ENCODE measurements around the gene LPAR2.

LPAR2 gene

DNA sequence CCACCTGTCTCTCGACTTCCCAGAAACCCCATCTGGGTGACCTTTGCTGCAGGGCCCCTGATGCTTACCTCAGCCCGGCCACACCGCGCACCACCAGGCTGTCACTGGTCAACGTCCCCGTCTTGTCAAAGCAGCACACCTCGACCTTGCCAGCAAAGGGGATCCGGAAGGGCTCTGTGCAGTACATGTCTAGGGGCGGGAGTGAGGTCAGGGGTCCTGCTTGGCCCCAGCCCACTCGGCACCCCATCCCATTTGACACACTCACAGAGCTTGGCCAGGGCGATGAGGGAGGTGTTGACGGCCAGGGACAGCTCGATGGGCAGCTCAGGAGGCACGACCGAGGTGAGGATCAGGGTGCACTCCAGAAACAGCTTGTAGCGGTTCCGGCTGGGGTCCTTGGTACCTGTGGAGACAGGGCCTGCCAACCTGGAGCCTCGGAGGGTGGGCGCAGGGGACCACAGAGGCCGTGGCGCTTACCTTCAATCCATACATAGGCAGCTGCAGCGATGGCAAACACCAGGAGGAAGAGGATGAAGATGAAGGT, 27.1 kb upstream of the LPAR2 start:
- Histone ChIP-seq H2AFZ (ENCODE audit: low read length) (no peak overlapping the region), H3K27me3 (ENCODE audit: insufficient read depth, low read length, poor library complexity, severe bottlenecking) (no peaks in the 10 kb centered on the region), H3K4me1 (ENCODE audit: insufficient read depth, low read length, poor library complexity, severe bottlenecking) (no peaks in the 10 kb centered on the region), H3K4me3 (ENCODE audit: low read length, poor library complexity, severe bottlenecking) (no peak overlapping the region), H3K9ac (ENCODE audit: low read depth, low read length, poor library complexity, severe bottlenecking) (no peak overlapping the region), H3F3A (ENCODE audit: low read depth) (no peaks in the 10 kb centered on the region), H3K79me2 (ENCODE audit: insufficient read depth, low read length) (peaks cover 6% of the 10 kb centered on the region; the same call in 1 of the 2 replicates), H3K9me2 (replicated peaks; ENCODE audit: low read depth, low read length) (no peaks in the 10 kb centered on the region), H3K4me2 (ENCODE audit: low read depth, low read length, poor library complexity, severe bottlenecking) (no peak overlapping the region), H3K36me3 (ENCODE audit: insufficient read depth, low read length) (peaks cover 84% of the 10 kb centered on the region; the same call in 1 of the 2 replicates), H3K9me3 (ENCODE audit: insufficient read depth, low read depth, low read length) (no peaks in the 10 kb centered on the region), H4K20me1 (ENCODE audit: insufficient read depth, low read length, poor library complexity, severe bottlenecking) (no peaks in the 10 kb centered on the region)
- TF ChIP-seq EZH2phosphoT487 (IDR thresholded peaks at IDR 0.05; ENCODE audit: borderline replicate concordance) = no peak
- TF ChIP-seq, protein P1, sequence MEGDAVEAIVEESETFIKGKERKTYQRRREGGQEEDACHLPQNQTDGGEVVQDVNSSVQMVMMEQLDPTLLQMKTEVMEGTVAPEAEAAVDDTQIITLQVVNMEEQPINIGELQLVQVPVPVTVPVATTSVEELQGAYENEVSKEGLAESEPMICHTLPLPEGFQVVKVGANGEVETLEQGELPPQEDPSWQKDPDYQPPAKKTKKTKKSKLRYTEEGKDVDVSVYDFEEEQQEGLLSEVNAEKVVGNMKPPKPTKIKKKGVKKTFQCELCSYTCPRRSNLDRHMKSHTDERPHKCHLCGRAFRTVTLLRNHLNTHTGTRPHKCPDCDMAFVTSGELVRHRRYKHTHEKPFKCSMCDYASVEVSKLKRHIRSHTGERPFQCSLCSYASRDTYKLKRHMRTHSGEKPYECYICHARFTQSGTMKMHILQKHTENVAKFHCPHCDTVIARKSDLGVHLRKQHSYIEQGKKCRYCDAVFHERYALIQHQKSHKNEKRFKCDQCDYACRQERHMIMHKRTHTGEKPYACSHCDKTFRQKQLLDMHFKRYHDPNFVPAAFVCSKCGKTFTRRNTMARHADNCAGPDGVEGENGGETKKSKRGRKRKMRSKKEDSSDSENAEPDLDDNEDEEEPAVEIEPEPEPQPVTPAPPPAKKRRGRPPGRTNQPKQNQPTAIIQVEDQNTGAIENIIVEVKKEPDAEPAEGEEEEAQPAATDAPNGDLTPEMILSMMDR (conservative IDR thresholded peaks at IDR 0.05; ENCODE audit: low read length) = no peak

DNA sequence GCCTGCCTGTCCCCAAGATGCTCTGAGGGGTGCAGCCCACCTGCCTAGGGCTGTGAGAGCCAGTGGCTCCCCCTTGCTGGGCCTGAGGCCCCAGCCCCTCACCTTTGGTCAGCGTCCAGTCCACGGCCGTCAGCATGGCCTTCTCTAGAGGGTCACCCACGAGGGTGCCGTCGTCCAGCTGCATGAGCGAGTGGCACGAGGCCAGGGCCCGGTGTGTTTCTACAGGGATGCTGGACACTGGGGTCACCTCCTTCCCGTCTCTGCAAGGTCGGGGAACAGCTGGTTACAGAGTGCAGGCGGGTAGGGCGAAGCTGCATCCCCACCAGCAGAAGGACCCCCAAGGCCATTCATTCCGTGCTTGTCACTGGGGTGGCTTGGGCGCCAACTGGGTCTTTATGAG, 26.4 kb upstream of the LPAR2 start:
- Histone ChIP-seq H3K27me3 (ENCODE audit: insufficient read depth, low read length, poor library complexity, severe bottlenecking) (no peaks in the 10 kb centered on the region), H3K9ac (ENCODE audit: low read depth, low read length, poor library complexity, severe bottlenecking) (no peak overlapping the region), H3K9me2 (replicated peaks; ENCODE audit: low read depth, low read length) (no peaks in the 10 kb centered on the region), H3F3A (ENCODE audit: low read depth) (no peaks in the 10 kb centered on the region), H3K79me2 (ENCODE audit: insufficient read depth, low read length) (no peaks in the 10 kb centered on the region), H3K4me2 (ENCODE audit: low read depth, low read length, poor library complexity, severe bottlenecking) (no peak overlapping the region), H2AFZ (ENCODE audit: low read length) (no peak overlapping the region), H3K9me3 (ENCODE audit: insufficient read depth, low read depth, low read length) (no peaks in the 10 kb centered on the region), H3K4me3 (ENCODE audit: low read length, poor library complexity, severe bottlenecking) (no peak overlapping the region), H3K4me1 (ENCODE audit: insufficient read depth, low read length, poor library complexity, severe bottlenecking) (no peaks in the 10 kb centered on the region), H4K20me1 (ENCODE audit: insufficient read depth, low read length, poor library complexity, severe bottlenecking) (no peaks in the 10 kb centered on the region), H3K36me3 (ENCODE audit: insufficient read depth, low read length) (peaks cover 81% of the 10 kb centered on the region; the same call in 1 of the 2 replicates)
- TF ChIP-seq EZH2phosphoT487 (IDR thresholded peaks at IDR 0.05; ENCODE audit: borderline replicate concordance) = no peak
- TF ChIP-seq, protein P1 (conservative IDR thresholded peaks at IDR 0.05; ENCODE audit: low read length) = no peak

DNA sequence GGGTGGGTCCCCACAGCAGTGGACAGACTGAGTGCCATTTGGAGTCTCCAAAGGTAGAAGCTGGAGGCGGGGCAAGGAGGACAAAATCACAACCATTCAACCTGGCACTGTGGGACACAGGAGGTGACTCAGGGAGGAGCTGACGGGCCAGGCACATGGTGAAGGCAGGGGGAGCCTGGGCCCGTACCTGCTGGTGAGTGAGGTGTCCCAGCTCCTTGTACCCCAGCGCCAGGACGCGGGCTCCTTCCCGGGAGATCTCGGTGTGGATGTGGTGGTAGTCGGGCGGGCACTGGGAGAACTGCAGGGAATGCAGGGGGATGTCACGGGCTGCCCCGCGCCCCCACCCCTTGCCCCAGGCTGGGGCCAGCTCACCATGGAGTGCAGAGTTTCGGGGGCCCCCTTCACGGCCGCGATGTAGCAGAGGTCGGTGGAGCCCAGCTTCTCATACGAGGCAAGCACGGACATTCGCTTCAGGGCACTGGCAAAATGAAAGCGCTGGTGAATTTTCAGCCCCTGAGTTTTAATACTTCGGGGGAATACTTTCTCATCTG, 25.7 kb upstream of the LPAR2 start:
- TF ChIP-seq EZH2phosphoT487 (IDR thresholded peaks at IDR 0.05; ENCODE audit: borderline replicate concordance) = no peak
- TF ChIP-seq, protein P1 (conservative IDR thresholded peaks at IDR 0.05; ENCODE audit: low read length) = no peak
- Histone ChIP-seq H3K36me3 (ENCODE audit: insufficient read depth, low read length) (peaks cover 78% of the 10 kb centered on the region; the same call in 1 of the 2 replicates), H3K79me2 (ENCODE audit: insufficient read depth, low read length) (no peaks in the 10 kb centered on the region), H3K4me1 (ENCODE audit: insufficient read depth, low read length, poor library complexity, severe bottlenecking) (no peaks in the 10 kb centered on the region), H2AFZ (ENCODE audit: low read length) (no peak overlapping the region), H4K20me1 (ENCODE audit: insufficient read depth, low read length, poor library complexity, severe bottlenecking) (no peaks in the 10 kb centered on the region), H3K9ac (ENCODE audit: low read depth, low read length, poor library complexity, severe bottlenecking) (no peak overlapping the region), H3K9me3 (ENCODE audit: insufficient read depth, low read depth, low read length) (no peaks in the 10 kb centered on the region), H3K9me2 (replicated peaks; ENCODE audit: low read depth, low read length) (no peaks in the 10 kb centered on the region), H3F3A (ENCODE audit: low read depth) (no peaks in the 10 kb centered on the region), H3K4me3 (ENCODE audit: low read length, poor library complexity, severe bottlenecking) (no peak overlapping the region), H3K27me3 (ENCODE audit: insufficient read depth, low read length, poor library complexity, severe bottlenecking) (no peaks in the 10 kb centered on the region), H3K4me2 (ENCODE audit: low read depth, low read length, poor library complexity, severe bottlenecking) (no peak overlapping the region)
